CD8-positive, alpha-beta memory T cell (primary cell): Measurements from ENCODE around the gene ZCCHC24. TPM values are rescaled to one million over a fixed set of nuclear protein-coding genes. Genes with fewer than 3 reads are reported as not detected.

Experiments used
- CTCF ChIA-PET: fragments of 350-600 bp; sonication (Branson Sonifier 250); formaldehyde crosslinking; loops from one replicate; lab custom pipeline; 2021; ENCODE audit warnings: antibody characterized with exemption; lab: Charles Lee
- POLR2A ChIA-PET: fragments of 350-600 bp; sonication (Branson Sonifier 250); formaldehyde crosslinking; loops from one replicate; lab custom pipeline; 2021; ENCODE audit warnings: antibody characterized with exemption; lab: Charles Lee
- DNase-seq, 5 donors: peaks; one replicate each; pipeline versions ENCODE4 v3.0.0 to v3.0.0-alpha.2; 2020 to 2022; ENCODE audit warnings: mixed read lengths in 1 of 5
- H3K27ac ChIP-seq: one replicate; pipeline ENCODE4 v1.7.0; 2013; ENCODE audit warnings: low read depth, mild to moderate bottlenecking, low read length, moderate library complexity
- H3K27me3 ChIP-seq: 2 replicates; pipeline ENCODE4 v1.7.0; 2013; ENCODE audit warnings: low read length, mild to moderate bottlenecking; ENCODE audit not compliant: insufficient read depth, poor library complexity, severe bottlenecking
- H3K36me3 ChIP-seq: 2 replicates; pipeline ENCODE4 v1.7.0; 2013; ENCODE audit warnings: mild to moderate bottlenecking, low read length, moderate library complexity; ENCODE audit not compliant: insufficient read depth
- H3K4me1 ChIP-seq: 2 replicates; pipeline ENCODE4 v1.7.0; 2013; ENCODE audit warnings: mild to moderate bottlenecking, low read length, moderate library complexity; ENCODE audit not compliant: insufficient read depth
- H3K4me3 ChIP-seq: 2 replicates; pipeline ENCODE4 v1.7.0; 2013; ENCODE audit warnings: mild to moderate bottlenecking, low read length
- H3K9me3 ChIP-seq: 2 replicates; pipeline ENCODE4 v1.7.0; 2013; ENCODE audit warnings: mild to moderate bottlenecking, low read length
- H3K27ac Mint-ChIP-seq, 8 donors: one replicate each; pipeline ENCODE4 v1.8.0; 2020 to 2021; ENCODE audit warnings: mixed read lengths in 8 of 8, mild to moderate bottlenecking in 6 of 8, inconsistent platforms in 3 of 8, moderate library complexity in 3 of 8
- H3K27me3 Mint-ChIP-seq, 2 donors: one replicate each; pipeline ENCODE4 v1.8.0; 2020 to 2021; ENCODE audit warnings: mixed read lengths in 2 of 2, mild to moderate bottlenecking in 1 of 2, moderate library complexity in 1 of 2
- H3K36me3 Mint-ChIP-seq, 3 donors: one replicate each; pipeline ENCODE4 v1.8.0; 2020 to 2021; ENCODE audit warnings: mixed read lengths in 3 of 3, inconsistent platforms in 1 of 3, mild to moderate bottlenecking in 1 of 3
- H3K4me1 Mint-ChIP-seq, 3 donors: one replicate each; pipeline ENCODE4 v1.8.0; 2020 to 2021; ENCODE audit warnings: mixed read lengths in 3 of 3, inconsistent platforms in 1 of 3, mild to moderate bottlenecking in 1 of 3
- H3K4me3 Mint-ChIP-seq, 7 donors: one replicate each; pipeline ENCODE4 v1.8.0; 2020 to 2021; ENCODE audit warnings: mixed read lengths in 7 of 7, mild to moderate bottlenecking in 6 of 7, moderate library complexity in 4 of 7, inconsistent platforms in 2 of 7
- H3K9me3 Mint-ChIP-seq, 5 donors: one replicate each; pipeline ENCODE4 v1.8.0; 2020 to 2022; ENCODE audit warnings: mixed read lengths in 5 of 5, mild to moderate bottlenecking in 3 of 5, moderate library complexity in 2 of 5, inconsistent platforms in 1 of 5
- polyA plus RNA-seq: library from polyadenylated mRNA; unstranded; fragments of 300-500 nt; fragmentation: Illumina TruSeq; gene quantifications from one replicate; pipeline ENCODE4 v1.2.3, GENCODE V29; 2021
- total RNA-seq, 2 experiments: library from RNA; stranded (reverse); gene quantifications; one replicate each; pipeline ENCODE4 v1.2.3, GENCODE V29; 2021

The ZCCHC24 gene
- total and polyA plus RNA-seq, 3 experiments from 2014 or later, result 0.83 to 1.4 (median 1.00) TPM

GRCh38 chr10:79386637-79387465, 58.6 kb downstream of the ZCCHC24 start:
- Mint-ChIP-seq H3K9me3 (no peaks in the 10 kb centered on the region), H3K27me3 (no peaks in the 10 kb centered on the region), H3K27ac (peak overlapping the region in 1 of 8 donors; percentile 32), H3K36me3 (no peaks in the 10 kb centered on the region), H3K4me3 (no peak overlapping the region), H3K4me1 (no peaks in the 10 kb centered on the region)
- no peaks in the 10 kb centered on the region for H3K4me1 ChIP-seq
- no peak overlapping the region for H3K27ac ChIP-seq
- H3K9me3 ChIP-seq, result no peaks in the 10 kb centered on the region
- peak in 2 of 5 donors; percentile 0 to 30 for DNase-seq
- ChIA-PET POLR2A (no interaction called here), CTCF (interaction anchor here (1.5 kb wide), 1 partner anchor 12 kb away, joined by 3 read pairs; no protein-coding TSS in a partner anchor)
- no peaks in the 10 kb centered on the region for H3K27me3 ChIP-seq
- no peak overlapping the region for H3K4me3 ChIP-seq
- H3K36me3 ChIP-seq, result no peaks in the 10 kb centered on the region

DNA sequence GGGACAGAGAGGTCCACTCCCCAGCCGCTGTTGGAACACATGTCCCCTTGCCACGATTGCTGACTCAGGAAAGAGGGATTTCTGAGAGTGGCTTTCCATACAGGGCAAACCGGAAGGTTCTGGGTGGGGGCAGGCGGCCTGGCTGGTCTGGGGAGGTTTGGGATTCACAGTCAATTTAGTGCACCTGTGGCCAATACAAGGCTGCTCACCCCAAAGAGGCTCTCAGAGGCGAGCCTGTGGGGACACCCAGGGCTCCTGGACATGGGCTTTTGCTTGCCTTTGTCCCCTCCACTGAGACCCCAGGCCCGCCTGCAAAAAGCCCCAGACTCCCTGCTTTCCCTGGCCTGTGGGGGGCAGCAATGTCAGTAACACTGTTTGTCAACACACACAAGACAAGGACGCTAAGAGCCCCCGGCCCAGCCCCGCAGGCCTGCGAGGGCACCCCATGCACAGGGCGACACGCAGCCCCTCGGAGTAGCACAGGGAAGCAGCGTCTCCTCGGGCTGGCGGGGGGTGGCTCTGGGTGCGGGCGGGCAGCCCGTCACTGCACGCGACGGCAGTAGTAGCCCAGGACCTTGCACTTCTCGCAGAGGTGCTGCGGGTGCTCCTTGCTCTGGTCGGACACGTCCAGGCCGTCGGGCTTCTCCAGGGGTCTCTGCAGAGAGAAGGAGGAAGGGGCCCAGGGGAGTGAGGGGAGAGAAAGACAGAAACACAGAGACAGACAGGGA, 59.5 kb downstream of the ZCCHC24 start:
- Mint-ChIP-seq H3K4me1 (no peaks in the 10 kb centered on the region), H3K36me3 (no peaks in the 10 kb centered on the region), H3K27me3 (no peaks in the 10 kb centered on the region), H3K4me3 (no peak overlapping the region), H3K27ac (no peak overlapping the region), H3K9me3 (no peaks in the 10 kb centered on the region)
- no peak overlapping the region for H3K4me3 ChIP-seq
- ChIA-PET POLR2A (no interaction called here), CTCF (no interaction called here)
- peak in 2 of 5 donors; percentile 0 to 35 for DNase-seq
- H3K4me1 ChIP-seq, result no peaks in the 10 kb centered on the region
- no peaks in the 10 kb centered on the region for H3K27me3 ChIP-seq
- no peaks in the 10 kb centered on the region for H3K36me3 ChIP-seq
- H3K27ac ChIP-seq, result no peak overlapping the region
- no peaks in the 10 kb centered on the region for H3K9me3 ChIP-seq

DNA sequence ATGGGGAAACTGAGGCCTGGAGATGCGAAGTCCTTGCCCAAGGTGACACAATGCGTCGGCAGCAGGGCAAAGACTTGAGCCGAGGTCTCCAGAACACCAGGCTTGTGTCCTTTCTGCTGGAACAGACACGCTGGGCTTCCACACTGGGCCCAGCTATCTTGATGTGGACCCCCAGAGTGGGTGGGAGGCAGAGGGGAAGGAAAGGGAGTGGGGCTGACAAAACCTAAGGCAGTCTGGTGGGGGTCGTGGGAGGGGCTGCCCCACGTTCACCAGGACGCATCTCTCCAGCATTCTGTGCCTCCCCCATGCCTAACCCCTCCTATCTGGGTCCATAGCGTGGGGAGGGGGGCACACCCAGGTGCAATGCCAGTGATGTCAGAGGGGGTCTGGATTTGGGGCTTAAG, 60.0 kb downstream of the ZCCHC24 start:
- CTCF ChIA-PET, result interaction anchor here (1.6 kb wide), 1 partner anchor 74 kb away, joined by 3 read pairs; no protein-coding TSS in a partner anchor
- no peaks in the 10 kb centered on the region for H3K27me3 ChIP-seq
- no peaks in the 10 kb centered on the region for H3K9me3 Mint-ChIP-seq

DNA sequence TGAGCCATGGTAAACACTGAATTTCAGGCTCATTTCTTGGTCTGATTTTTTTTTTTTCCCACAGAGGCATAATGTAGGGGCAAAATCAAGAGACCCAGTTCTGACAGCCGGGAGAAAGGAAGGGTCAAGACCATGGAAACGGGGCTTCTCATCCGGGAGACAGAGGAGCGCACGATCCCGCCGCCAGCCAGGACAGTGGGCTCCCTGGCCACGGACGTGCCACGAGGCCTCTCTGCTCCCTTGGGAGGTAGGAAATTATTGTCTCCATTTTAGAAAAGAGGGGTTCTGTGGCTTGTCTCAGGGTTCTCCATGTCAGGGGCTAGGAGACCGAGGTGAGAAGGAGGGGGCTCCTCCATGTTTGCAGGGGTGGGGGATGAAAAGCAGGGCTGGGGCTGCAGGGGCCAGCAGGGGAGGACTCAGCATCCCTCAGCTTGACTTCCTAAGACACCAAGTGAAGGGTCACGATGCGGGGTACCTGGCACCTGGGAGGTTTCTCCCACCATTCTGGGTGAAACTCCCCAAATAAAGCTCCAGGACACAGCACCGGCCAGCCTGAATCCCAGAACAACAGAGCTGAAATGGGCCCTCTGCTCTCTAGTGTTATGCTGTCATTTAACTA, 60.5 kb downstream of the ZCCHC24 start:
- no peaks in the 10 kb centered on the region for H3K27me3 ChIP-seq
- Mint-ChIP-seq H3K4me3 (no peak overlapping the region), H3K9me3 (no peaks in the 10 kb centered on the region), H3K27ac (no peak overlapping the region), H3K4me1 (no peaks in the 10 kb centered on the region), H3K27me3 (no peaks in the 10 kb centered on the region), H3K36me3 (no peaks in the 10 kb centered on the region)
- no peaks in the 10 kb centered on the region for H3K4me1 ChIP-seq
- ChIA-PET CTCF (interaction anchor here (1.1 to 1.6 kb wide), 2 partner anchors 75 to 83 kb away, joined by 3 read pairs; no protein-coding TSS in a partner anchor), POLR2A (no interaction called here)
- no peak for DNase-seq
- H3K36me3 ChIP-seq, result no peaks in the 10 kb centered on the region
- no peak overlapping the region for H3K4me3 ChIP-seq
- H3K27ac ChIP-seq, result no peak overlapping the region
- H3K9me3 ChIP-seq, result no peaks in the 10 kb centered on the region

More for the DNA sequence above, 60.0 kb downstream of the ZCCHC24 start:
- Mint-ChIP-seq H3K27ac (no peak overlapping the region), H3K27me3 (no peaks in the 10 kb centered on the region), H3K4me3 (no peak overlapping the region), H3K36me3 (no peaks in the 10 kb centered on the region), H3K4me1 (no peaks in the 10 kb centered on the region)
- no peak overlapping the region for H3K4me3 ChIP-seq
- no peaks in the 10 kb centered on the region for H3K4me1 ChIP-seq
- peak in 1 of 5 donors; percentile 35 for DNase-seq
- no peaks in the 10 kb centered on the region for H3K36me3 ChIP-seq
- no peaks in the 10 kb centered on the region for H3K9me3 ChIP-seq
- no peak overlapping the region for H3K27ac ChIP-seq
- POLR2A ChIA-PET, result no interaction called here

- ChIA-PET POLR2A (no interaction called here), CTCF (interaction anchor here (1.1 to 1.6 kb wide), 2 partner anchors 75 to 84 kb away, joined by 3 read pairs; no protein-coding TSS in a partner anchor)
- Mint-ChIP-seq H3K4me1 (no peaks in the 10 kb centered on the region), H3K27me3 (no peaks in the 10 kb centered on the region), H3K27ac (no peak overlapping the region), H3K36me3 (no peaks in the 10 kb centered on the region), H3K4me3 (no peak overlapping the region), H3K9me3 (no peaks in the 10 kb centered on the region)
- Histone ChIP-seq H3K36me3 (no peaks in the 10 kb centered on the region), H3K4me1 (no peaks in the 10 kb centered on the region), H3K9me3 (no peaks in the 10 kb centered on the region), H3K27ac (no peak overlapping the region), H3K27me3 (no peaks in the 10 kb centered on the region), H3K4me3 (no peak overlapping the region)
- DNase-seq, result peak in 1 of 5 donors; percentile 30
Observed at GRCh38 chr10:79383974-79384606, 61.3 kb downstream of the ZCCHC24 start.

DNA sequence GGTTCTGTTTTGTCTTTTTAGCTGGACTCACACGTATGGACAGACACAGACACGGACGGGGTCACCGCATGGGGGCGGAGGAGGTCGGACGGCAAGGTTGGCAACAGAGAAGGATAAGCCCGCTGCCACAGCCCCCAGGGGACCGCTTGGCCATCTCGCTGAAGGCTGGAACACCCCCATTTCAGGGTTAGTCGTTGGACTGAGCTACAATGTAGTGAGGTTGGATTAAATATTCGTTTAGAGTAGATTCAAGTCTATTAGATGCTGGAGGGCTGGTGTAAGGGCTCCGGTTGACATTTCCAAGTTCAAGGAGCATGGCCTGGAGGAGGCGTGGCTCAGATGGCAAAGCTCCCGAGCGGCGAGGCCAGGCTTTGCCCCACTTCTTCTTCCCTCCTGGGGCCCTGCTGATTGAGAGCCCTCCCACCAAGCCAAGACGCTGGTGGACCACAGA, 62.9 kb downstream of the ZCCHC24 start:
- H3K4me1 Mint-ChIP-seq, result no peaks in the 10 kb centered on the region
- Histone ChIP-seq H3K27ac (no peak overlapping the region), H3K9me3 (no peaks in the 10 kb centered on the region), H3K27me3 (no peaks in the 10 kb centered on the region), H3K4me3 (no peak overlapping the region), H3K36me3 (no peaks in the 10 kb centered on the region), H3K4me1 (no peaks in the 10 kb centered on the region)
- H3K36me3 Mint-ChIP-seq, result no peaks in the 10 kb centered on the region
- POLR2A ChIA-PET, result no interaction called here
- CTCF ChIA-PET, result interaction anchor here (0.8 kb wide), 1 partner anchor 38 kb away, joined by 3 read pairs; no protein-coding TSS in a partner anchor
- H3K4me3 Mint-ChIP-seq, result no peak overlapping the region
- H3K9me3 Mint-ChIP-seq, result no peaks in the 10 kb centered on the region
- H3K27ac Mint-ChIP-seq, result peak overlapping the region in 1 of 8 donors; percentile 66
- peak in 1 of 5 donors; percentile 26 for DNase-seq
- H3K27me3 Mint-ChIP-seq, result no peaks in the 10 kb centered on the region

DNA sequence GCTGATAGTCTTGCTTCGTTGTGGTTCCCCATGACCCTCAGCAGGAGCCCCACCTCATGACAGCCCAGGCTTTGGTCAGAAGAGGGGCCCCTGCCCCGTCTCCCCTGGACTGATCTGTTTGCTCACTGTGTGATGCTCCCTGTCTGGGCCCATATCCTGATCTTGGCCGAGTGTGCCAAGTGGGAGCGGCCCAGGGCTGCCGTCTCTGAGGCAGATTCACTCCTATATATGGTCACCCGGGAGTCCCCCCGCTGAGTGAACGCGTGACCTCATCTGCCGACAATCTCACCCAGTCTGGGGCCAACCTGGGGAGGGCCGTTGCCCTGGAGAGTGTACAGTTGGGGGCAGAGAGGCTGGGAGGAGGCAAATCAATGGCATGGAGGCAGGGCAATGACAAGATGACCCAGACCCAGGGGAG, 63.6 kb downstream of the ZCCHC24 start:
- H3K27me3 ChIP-seq, result no peaks in the 10 kb centered on the region
- Mint-ChIP-seq H3K9me3 (no peaks in the 10 kb centered on the region), H3K4me1 (no peaks in the 10 kb centered on the region), H3K36me3 (no peaks in the 10 kb centered on the region), H3K27ac (no peak overlapping the region), H3K27me3 (no peaks in the 10 kb centered on the region), H3K4me3 (no peak overlapping the region)
- H3K27ac ChIP-seq, result no peak overlapping the region
- no peaks in the 10 kb centered on the region for H3K36me3 ChIP-seq
- no peaks in the 10 kb centered on the region for H3K4me1 ChIP-seq
- ChIA-PET CTCF (no interaction called here), POLR2A (no interaction called here)
- no peak overlapping the region for H3K4me3 ChIP-seq
- H3K9me3 ChIP-seq, result no peaks in the 10 kb centered on the region
- DNase-seq, result peak in 1 of 5 donors; percentile 46
